ENCODE results near the gene RGR.
"Not testable (repeated sequence)": the region's sequence is repeated elsewhere in the genome, so short reads cannot be mapped to it uniquely, and the experiment has no call there.

Gene RGR

GRCh38 chr10:84258034-84258695, 13.3 kb downstream of the RGR start:
- DNase-seq (ENCODE audit: low spot score) = no peak

- DNase-seq (ENCODE audit: low spot score) = no peak
Observed at GRCh38 chr10:84261236-84261915, 16.5 kb downstream of the RGR start.

GRCh38 chr10:84262190-84262956, 17.5 kb downstream of the RGR start:
- DNase-seq (ENCODE audit: low spot score) = no peak

- no peak for DNase-seq (ENCODE audit: low spot score)
Observed at GRCh38 chr10:84263716-84264115, 18.9 kb downstream of the RGR start.

- peak; percentile 58 for DNase-seq (ENCODE audit: low spot score)
Observed at GRCh38 chr10:84264611-84265141, 19.8 kb downstream of the RGR start.

- no peak for DNase-seq (ENCODE audit: low spot score)
Observed at GRCh38 chr10:84265418-84265817, 20.6 kb downstream of the RGR start.

- DNase-seq (ENCODE audit: low spot score) = peak; percentile 45
Observed at GRCh38 chr10:84267503-84268126, 22.8 kb downstream of the RGR start.

GRCh38 chr10:84269162-84269561, 24.3 kb downstream of the RGR start:
- no peak for DNase-seq (ENCODE audit: low spot score)

- DNase-seq (ENCODE audit: low spot score) = peak; percentile 61
Observed at GRCh38 chr10:84269773-84270172, 24.9 kb downstream of the RGR start.

GRCh38 chr10:84270708-84271107, 25.9 kb downstream of the RGR start:
- DNase-seq (ENCODE audit: low spot score) = no peak

- DNase-seq (ENCODE audit: low spot score) = not testable (repeated sequence)
Observed at GRCh38 chr10:84279876-84280475, 35.1 kb downstream of the RGR start.

GRCh38 chr10:84286695-84287094, 41.8 kb downstream of the RGR start:
- DNase-seq (ENCODE audit: low spot score) = no peak

- DNase-seq (ENCODE audit: low spot score) = no peak
Observed at GRCh38 chr10:84288151-84288550, 43.3 kb downstream of the RGR start.

- DNase-seq (ENCODE audit: low spot score) = no peak
Observed at GRCh38 chr10:84289521-84290200, 44.8 kb downstream of the RGR start.

- no peak for DNase-seq (ENCODE audit: low spot score)
Observed at GRCh38 chr10:84290235-84290634, 45.4 kb downstream of the RGR start.

- peak; percentile 51 for DNase-seq (ENCODE audit: low spot score)
Observed at GRCh38 chr10:84291384-84291783, 46.5 kb downstream of the RGR start.

- no peak for DNase-seq (ENCODE audit: low spot score)
Observed at GRCh38 chr10:84292502-84292901, 47.6 kb downstream of the RGR start.

GRCh38 chr10:84293171-84293570, 48.3 kb downstream of the RGR start:
- no peak for DNase-seq (ENCODE audit: low spot score)

GRCh38 chr10:84293574-84294016, 48.7 kb downstream of the RGR start:
- DNase-seq (ENCODE audit: low spot score) = no peak

- DNase-seq (ENCODE audit: low spot score) = no peak
Observed at GRCh38 chr10:84294766-84295447, 50.1 kb downstream of the RGR start.

Data from hepatic stellate cell (primary cell).